Fibroblast of lung (primary cell): ENCODE results near the gene TCF12. TPM values are rescaled to one million over a fixed set of nuclear protein-coding genes. Genes with fewer than 3 reads are reported as not detected.

Experiments used
- DNase-seq, 2 donors: peaks; one replicate each; pipeline versions ENCODE4 v3.0.0 to v3.0.0-alpha.2; 2010; ENCODE audit warnings: low read depth in 2 of 2
- H2AFZ ChIP-seq: 2 replicates; pipeline ENCODE4 v1.5.1; 2012; ENCODE audit warnings: low read length, control low read depth, inconsistent platforms
- H3K27ac ChIP-seq: 2 replicates; pipeline ENCODE4 v1.5.1; 2011; ENCODE audit warnings: low read length, control low read depth; ENCODE audit not compliant: insufficient read depth
- H3K27me3 ChIP-seq: 2 replicates; pipeline ENCODE4 v1.5.1; 2011; ENCODE audit warnings: mild to moderate bottlenecking, low read length; ENCODE audit not compliant: control insufficient read depth, insufficient read depth
- H3K36me3 ChIP-seq: 2 replicates; pipeline ENCODE4 v1.5.1; 2011; ENCODE audit warnings: low read length; ENCODE audit not compliant: control insufficient read depth, insufficient read depth
- H3K4me1 ChIP-seq: 2 replicates; pipeline ENCODE4 v1.5.1; 2011; ENCODE audit warnings: low read length; ENCODE audit not compliant: control insufficient read depth, insufficient read depth; ENCODE audit errors: extremely low read depth
- H3K4me2 ChIP-seq: 2 replicates; pipeline ENCODE4 v1.5.1; 2011; ENCODE audit warnings: low read length, control low read depth; ENCODE audit not compliant: insufficient read depth; ENCODE audit errors: extremely low read depth
- H3K4me3 ChIP-seq, 4 experiments: fragments of 200-600 bp in 1 of 4; sonication (generic) in 1 of 4; replicated peaks in 1 of 4; 2 replicates each; pipeline ENCODE4 v1.5.1; 2011 to 2016; ENCODE audit warnings: low read length in 4 of 4, low read depth in 3 of 4, mild to moderate bottlenecking in 3 of 4, control low read depth in 2 of 4, inconsistent platforms in 1 of 4, mixed read lengths in 1 of 4; ENCODE audit not compliant: insufficient read depth in 1 of 4; ENCODE audit errors: control extremely low read depth in 1 of 4
- H3K79me2 ChIP-seq: 2 replicates; pipeline ENCODE4 v1.5.1; 2012; ENCODE audit warnings: mild to moderate bottlenecking, low read length, inconsistent platforms; ENCODE audit not compliant: control insufficient read depth, insufficient read depth
- H3K9ac ChIP-seq: 2 replicates; pipeline ENCODE4 v1.5.1; 2011; ENCODE audit warnings: mild to moderate bottlenecking, low read length, control low read depth; ENCODE audit not compliant: insufficient read depth
- H3K9me3 ChIP-seq: 2 replicates; pipeline ENCODE4 v1.5.1; 2012; ENCODE audit warnings: low read depth, low read length; ENCODE audit not compliant: control insufficient read depth, insufficient read depth
- H4K20me1 ChIP-seq: 2 replicates; pipeline ENCODE4 v1.5.1; 2011; ENCODE audit warnings: low read length; ENCODE audit not compliant: control insufficient read depth, insufficient read depth; ENCODE audit errors: extremely low read depth
- EZH2 ChIP-seq: IDR thresholded peaks from 2 replicates; pipeline ENCODE4 v1.5.1; 2012; ENCODE audit warnings: low read length, control low read depth, mild to moderate bottlenecking; ENCODE audit errors: missing control alignments
- polyA plus RNA-seq, 2 donors: library from polyadenylated mRNA; depleted of rRNA in 1 of 2; stranded (reverse) in 1 of 2; unstranded in 1 of 2; fragments of >200 nt; gene quantifications; 2 replicates each; pipeline ENCODE4 v1.2.1, GENCODE V29; 2011 to 2012; ENCODE audit warnings: missing spikeins in 1 of 2
- total RNA-seq: library from RNA; depleted of rRNA; stranded (reverse); fragments of >200 nt; gene quantifications from 2 replicates; pipeline ENCODE4 v1.2.1, GENCODE V29; 2014
- TF ChIP-seq, protein P1 (sequence below), 2 donors: IDR thresholded peaks in 1 of 2; conservative IDR thresholded peaks in 1 of 2; 1 replicate in 1 of 2; 2 replicates in 1 of 2; pipeline ENCODE4 v1.5.1; 2011 to 2012; ENCODE audit warnings: low read length in 2 of 2, control low read depth in 1 of 2, inconsistent platforms in 1 of 2, low read depth in 1 of 2, mild to moderate bottlenecking in 1 of 2

The TCF12 gene
- total and polyA plus RNA-seq, 2 donors (not counting 1 experiment from before 2014, with no cell fraction given): 105 to 232 TPM

DNA sequence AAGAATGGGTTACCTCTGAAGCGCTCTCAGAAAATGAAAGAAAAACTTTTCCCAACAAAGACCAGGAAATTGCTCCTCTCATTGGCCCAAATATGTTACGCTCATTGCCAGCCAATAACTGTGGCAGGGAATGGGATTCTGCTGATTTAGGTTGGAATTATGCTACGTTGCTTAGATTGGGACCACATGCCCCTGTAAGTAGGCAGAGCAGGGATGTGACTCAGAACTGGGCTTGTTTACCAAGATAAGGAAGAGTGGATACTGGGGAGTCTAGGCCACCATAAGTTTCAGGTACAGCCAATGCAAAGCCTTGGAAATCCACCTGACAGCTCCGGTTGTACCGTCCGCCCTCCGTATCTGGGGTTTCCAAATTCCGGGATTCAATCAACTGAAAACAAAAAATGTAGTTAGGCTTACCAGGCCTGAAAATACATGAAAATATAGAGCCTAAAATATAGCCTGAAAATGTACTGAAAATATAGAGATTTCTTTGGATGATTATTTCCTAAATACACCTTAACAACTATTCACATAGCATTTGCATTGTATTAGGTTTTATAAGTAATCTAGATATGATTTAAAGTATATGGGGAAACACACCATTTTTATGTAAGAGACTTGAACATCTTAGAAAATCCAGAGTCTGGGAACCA is 1.5 kb upstream of the TCF12 start:
- no peak for TF ChIP-seq EZH2
- TF ChIP-seq, protein P1, sequence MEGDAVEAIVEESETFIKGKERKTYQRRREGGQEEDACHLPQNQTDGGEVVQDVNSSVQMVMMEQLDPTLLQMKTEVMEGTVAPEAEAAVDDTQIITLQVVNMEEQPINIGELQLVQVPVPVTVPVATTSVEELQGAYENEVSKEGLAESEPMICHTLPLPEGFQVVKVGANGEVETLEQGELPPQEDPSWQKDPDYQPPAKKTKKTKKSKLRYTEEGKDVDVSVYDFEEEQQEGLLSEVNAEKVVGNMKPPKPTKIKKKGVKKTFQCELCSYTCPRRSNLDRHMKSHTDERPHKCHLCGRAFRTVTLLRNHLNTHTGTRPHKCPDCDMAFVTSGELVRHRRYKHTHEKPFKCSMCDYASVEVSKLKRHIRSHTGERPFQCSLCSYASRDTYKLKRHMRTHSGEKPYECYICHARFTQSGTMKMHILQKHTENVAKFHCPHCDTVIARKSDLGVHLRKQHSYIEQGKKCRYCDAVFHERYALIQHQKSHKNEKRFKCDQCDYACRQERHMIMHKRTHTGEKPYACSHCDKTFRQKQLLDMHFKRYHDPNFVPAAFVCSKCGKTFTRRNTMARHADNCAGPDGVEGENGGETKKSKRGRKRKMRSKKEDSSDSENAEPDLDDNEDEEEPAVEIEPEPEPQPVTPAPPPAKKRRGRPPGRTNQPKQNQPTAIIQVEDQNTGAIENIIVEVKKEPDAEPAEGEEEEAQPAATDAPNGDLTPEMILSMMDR (conservative IDR thresholded peaks at IDR 0.05 in 1 of 2, IDR thresholded peaks at IDR 0.05 in 1 of 2; ENCODE audit: low read depth in 1 of 2, low read length in 2 of 2): no peak
- peaks cover 31% of the 10 kb centered on the region for H3K79me2 ChIP-seq
- no peak overlapping the region for H3K9ac ChIP-seq
- H3K36me3 ChIP-seq: no peaks in the 10 kb centered on the region
- H4K20me1 ChIP-seq: no peaks in the 10 kb centered on the region
- no peaks in the 10 kb centered on the region for H3K9me3 ChIP-seq
- peak overlapping the region; percentile 95 for H3K4me2 ChIP-seq
- no peaks in the 10 kb centered on the region for H3K27me3 ChIP-seq
- peak in 1 of 2 donors; percentile 47 for DNase-seq
- H2AFZ ChIP-seq: no peak overlapping the region
- peaks cover 13% of the 10 kb centered on the region for H3K4me1 ChIP-seq
- peak overlapping the region in 2 of 4 experiments; percentile 54 to 87 for H3K4me3 ChIP-seq
- H3K27ac ChIP-seq: no peak overlapping the region

DNA sequence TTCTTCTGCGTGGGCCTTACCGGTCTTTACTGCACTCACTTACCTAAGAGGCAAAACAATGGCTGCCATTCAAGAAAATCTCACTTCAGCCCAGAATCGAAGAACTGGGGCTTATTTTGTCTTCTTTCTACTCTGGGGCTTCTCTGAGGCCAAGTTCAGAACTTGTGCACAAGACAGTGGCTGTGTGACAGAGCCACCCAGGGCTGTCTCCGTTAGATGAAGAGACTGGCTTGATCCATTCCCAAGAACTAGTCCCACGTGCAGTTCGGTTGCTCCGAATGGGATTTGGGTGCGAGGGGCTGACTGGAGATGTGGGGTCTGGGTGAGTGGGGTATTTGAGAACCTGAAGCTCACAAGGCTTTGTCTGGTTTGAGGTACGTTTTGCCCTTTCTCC is 795 bp upstream of the TCF12 start:
- Histone ChIP-seq H4K20me1 (no peaks in the 10 kb centered on the region), H3K4me1 (peaks cover 13% of the 10 kb centered on the region), H3K9ac (peak overlapping the region; percentile 84), H3K79me2 (peaks cover 38% of the 10 kb centered on the region), H3K4me3 (peak overlapping the region; percentile 54 to 87 (median 74)), H2AFZ (peak overlapping the region; percentile 98), H3K36me3 (no peaks in the 10 kb centered on the region), H3K27ac (peak overlapping the region; percentile 83), H3K4me2 (peak overlapping the region; percentile 95), H3K9me3 (no peaks in the 10 kb centered on the region), H3K27me3 (no peaks in the 10 kb centered on the region)
- no peak for TF ChIP-seq EZH2
- TF ChIP-seq, protein P1 (conservative IDR thresholded peaks at IDR 0.05 in 1 of 2, IDR thresholded peaks at IDR 0.05 in 1 of 2; ENCODE audit: low read depth in 1 of 2, low read length in 2 of 2): no peak
- no peak for DNase-seq

DNA sequence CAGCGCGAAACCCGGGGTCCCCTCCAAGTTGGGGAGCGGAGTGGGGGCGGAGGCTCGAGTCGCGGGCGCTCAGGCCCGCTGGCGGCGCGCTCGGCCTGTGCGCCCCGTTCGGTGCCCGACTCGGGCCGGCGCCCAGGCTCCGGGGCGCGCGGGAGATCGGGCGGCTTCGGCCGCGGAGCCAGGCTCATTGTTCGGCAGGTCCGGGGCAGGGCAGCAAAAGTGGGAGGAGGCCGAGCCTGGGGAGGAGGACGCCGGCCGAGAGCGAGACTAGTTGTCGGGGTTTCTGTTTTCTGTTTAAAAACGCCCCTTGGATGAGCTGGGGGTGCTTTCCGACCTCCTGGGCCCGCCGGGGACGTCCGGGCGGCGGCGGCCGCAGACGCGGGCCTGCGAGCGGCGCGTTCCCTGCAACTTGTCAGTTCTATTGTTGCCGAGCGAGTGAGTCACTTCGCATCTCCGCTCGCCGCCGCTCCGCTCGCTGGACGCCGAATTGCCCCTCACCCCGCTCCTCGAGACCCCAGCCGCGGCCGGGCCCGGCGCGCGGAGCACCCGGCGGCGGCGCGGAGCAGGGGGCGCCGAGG is 676 bp downstream of the TCF12 start:
- Histone ChIP-seq H2AFZ (peak overlapping the region; percentile 38), H3K9ac (peak overlapping the region; percentile 84), H3K27me3 (no peaks in the 10 kb centered on the region), H3K4me1 (peaks cover 10% of the 10 kb centered on the region), H4K20me1 (no peaks in the 10 kb centered on the region), H3K27ac (peak overlapping the region; percentile 83), H3K36me3 (no peaks in the 10 kb centered on the region), H3K4me2 (no peak overlapping the region), H3K9me3 (no peaks in the 10 kb centered on the region), H3K4me3 (peak overlapping the region; percentile 54 to 87 (median 74)), H3K79me2 (peaks cover 48% of the 10 kb centered on the region)
- TF ChIP-seq, protein P1 (conservative IDR thresholded peaks at IDR 0.05 in 1 of 2, IDR thresholded peaks at IDR 0.05 in 1 of 2; ENCODE audit: low read depth in 1 of 2, low read length in 2 of 2): no peak
- TF ChIP-seq EZH2: no peak
- DNase-seq: peak; percentile 63 to 76
